Keratinocyte (primary cell): ENCODE measurements around the gene CALML3. TPM values are rescaled to one million over a fixed set of nuclear protein-coding genes. Genes with fewer than 3 reads are reported as not detected.

Experiments
- DNase-seq: peaks from one replicate; pipeline ENCODE4 v3.0.0-alpha.2; 2011; ENCODE audit warnings: low read depth, missing footprints, low spot score
- FAIRE-seq: peaks from 2 replicates; lab custom pipeline; 2011; peaks lifted over from hg19 to GRCh38; lab: Jason Lieb, UNC
- H2AFZ ChIP-seq: 2 replicates; pipeline ENCODE4 v1.6.0; 2012; ENCODE audit warnings: low read length, control low read depth, inconsistent platforms; ENCODE audit not compliant: control insufficient read depth
- H3K27ac ChIP-seq: 2 replicates; pipeline ENCODE4 v1.5.1; 2011; ENCODE audit warnings: low read length; ENCODE audit not compliant: control insufficient read depth, insufficient read depth
- H3K27me3 ChIP-seq: 3 replicates; pipeline ENCODE4 v1.6.0; 2011; ENCODE audit warnings: low read length; ENCODE audit not compliant: control insufficient read depth, insufficient read depth; ENCODE audit errors: extremely low read depth
- H3K36me3 ChIP-seq, 2 experiments: 2 replicates in 1 of 2; 3 replicates in 1 of 2; pipeline ENCODE4 v1.5.1; 2011; ENCODE audit warnings: low read length in 2 of 2, mild to moderate bottlenecking in 1 of 2; ENCODE audit not compliant: control insufficient read depth in 2 of 2, insufficient read depth in 2 of 2; ENCODE audit errors: extremely low read depth in 1 of 2
- H3K4me1 ChIP-seq: 3 replicates; pipeline ENCODE4 v1.5.1; 2011; ENCODE audit warnings: low read length; ENCODE audit not compliant: control insufficient read depth, insufficient read depth; ENCODE audit errors: extremely low read depth
- H3K4me2 ChIP-seq: 3 replicates; pipeline ENCODE4 v1.6.0; 2011; ENCODE audit warnings: low read depth, low read length; ENCODE audit not compliant: control insufficient read depth, insufficient read depth; ENCODE audit errors: extremely low read depth
- H3K4me3 ChIP-seq, 3 experiments: fragments of 200-600 bp in 1 of 3; sonication (generic) in 1 of 3; 2 replicates in 2 of 3; 3 replicates in 1 of 3; pipeline ENCODE4 v1.5.1; 2011 to 2016; ENCODE audit warnings: low read length in 3 of 3, mild to moderate bottlenecking in 3 of 3, control low read depth in 2 of 3, inconsistent platforms in 1 of 3, low read depth in 1 of 3, mixed read lengths in 1 of 3, mixed run types in 1 of 3, moderate library complexity in 1 of 3; ENCODE audit not compliant: control insufficient read depth in 2 of 3, insufficient read depth in 2 of 3; ENCODE audit errors: extremely low read depth in 1 of 3
- H3K79me2 ChIP-seq: 2 replicates; pipeline ENCODE4 v1.6.0; 2012; ENCODE audit warnings: low read length; ENCODE audit not compliant: control insufficient read depth, insufficient read depth
- H3K9ac ChIP-seq: 3 replicates; pipeline ENCODE4 v1.6.0; 2011; ENCODE audit warnings: low read length; ENCODE audit not compliant: control insufficient read depth, insufficient read depth; ENCODE audit errors: extremely low read depth
- H3K9me1 ChIP-seq: 3 replicates; pipeline ENCODE4 v1.6.0; 2011; ENCODE audit warnings: low read length; ENCODE audit not compliant: control insufficient read depth, insufficient read depth; ENCODE audit errors: extremely low read depth
- H3K9me3 ChIP-seq: 2 replicates; pipeline ENCODE4 v1.5.1; 2012; ENCODE audit warnings: low read depth, low read length; ENCODE audit not compliant: control insufficient read depth
- H4K20me1 ChIP-seq: 3 replicates; pipeline ENCODE4 v1.6.0; 2011; ENCODE audit warnings: low read length; ENCODE audit not compliant: control insufficient read depth, insufficient read depth; ENCODE audit errors: extremely low read depth
- EZH2 ChIP-seq: IDR thresholded peaks from one replicate; pipeline ENCODE4 v1.6.1; 2012; ENCODE audit warnings: inconsistent platforms, mild to moderate bottlenecking, low read length, moderate library complexity
- dilution Hi-C: fragments of 300-500 bp; cut with MboI; formaldehyde crosslinking; loops from one replicate; pipeline ENCODE4 v1.7.0; 2020; ENCODE audit warnings: low sequenced_read_pairs; ENCODE audit not compliant: extremely low pct_ligation_motif_present
- polyA plus RNA-seq, 5 experiments: library from polyadenylated mRNA; depleted of rRNA in 3 of 5; stranded (reverse) in 3 of 5; stranded (forward) in 1 of 5; unstranded in 1 of 5; fragments of >200 nt; gene quantifications; 1 replicate in 1 of 5; 2 replicates in 3 of 5; 3 replicates in 1 of 5; pipeline versions ENCODE4 v1.2.1 to v1.2.3, GENCODE V29; 2011 to 2012; ENCODE audit warnings: missing spikeins in 2 of 5, low read depth in 1 of 5, low replicate concordance in 1 of 5
- TF ChIP-seq, protein P1 (sequence below), 3 experiments: IDR thresholded peaks in 1 of 3; conservative IDR thresholded peaks in 1 of 3; optimal IDR thresholded peaks in 1 of 3; 2 replicates in 2 of 3; 3 replicates in 1 of 3; pipeline versions ENCODE3 to v1.5.1; 2011; ENCODE audit warnings: low read length in 3 of 3, mild to moderate bottlenecking in 3 of 3, moderate library complexity in 2 of 3, control low read depth in 1 of 3, inconsistent platforms in 1 of 3; ENCODE audit not compliant: insufficient read depth in 2 of 3; ENCODE audit errors: extremely low read depth in 1 of 3

CALML3 gene
- polyA plus RNA-seq, 1 donor (not counting 4 experiments of a cell fraction or from before 2014, with no cell fraction given) = 7.6 TPM

DNA sequence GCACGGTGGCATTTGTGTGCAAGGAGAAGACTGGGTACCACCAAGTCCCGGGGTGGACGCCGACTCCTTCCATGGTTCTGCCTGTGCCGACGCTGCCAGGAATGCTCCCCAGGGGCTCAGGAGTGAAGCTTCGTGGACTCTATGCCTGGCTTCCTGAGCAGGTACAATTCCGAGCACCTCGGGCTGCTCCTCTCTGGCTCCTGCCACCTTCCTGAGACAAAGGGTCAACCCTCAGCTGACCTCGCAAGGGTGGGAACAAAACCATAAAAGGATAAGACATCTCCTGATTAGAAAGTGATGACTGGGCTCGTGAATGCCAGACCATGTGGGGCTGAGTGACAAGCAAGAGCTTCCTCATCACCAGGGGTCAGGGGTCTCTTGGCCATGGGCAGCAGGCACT is 31.8 kb downstream of the CALML3 start:
- no peaks in the 10 kb centered on the region for H3K79me2 ChIP-seq
- no peak overlapping the region for H3K9ac ChIP-seq
- H2AFZ ChIP-seq = no peak overlapping the region
- H3K27ac ChIP-seq = no peak overlapping the region
- FAIRE-seq (no peak), DNase-seq (no peak)
- dilution Hi-C loops = no loop called here
- no peaks in the 10 kb centered on the region for H3K9me1 ChIP-seq
- TF ChIP-seq, protein P1, sequence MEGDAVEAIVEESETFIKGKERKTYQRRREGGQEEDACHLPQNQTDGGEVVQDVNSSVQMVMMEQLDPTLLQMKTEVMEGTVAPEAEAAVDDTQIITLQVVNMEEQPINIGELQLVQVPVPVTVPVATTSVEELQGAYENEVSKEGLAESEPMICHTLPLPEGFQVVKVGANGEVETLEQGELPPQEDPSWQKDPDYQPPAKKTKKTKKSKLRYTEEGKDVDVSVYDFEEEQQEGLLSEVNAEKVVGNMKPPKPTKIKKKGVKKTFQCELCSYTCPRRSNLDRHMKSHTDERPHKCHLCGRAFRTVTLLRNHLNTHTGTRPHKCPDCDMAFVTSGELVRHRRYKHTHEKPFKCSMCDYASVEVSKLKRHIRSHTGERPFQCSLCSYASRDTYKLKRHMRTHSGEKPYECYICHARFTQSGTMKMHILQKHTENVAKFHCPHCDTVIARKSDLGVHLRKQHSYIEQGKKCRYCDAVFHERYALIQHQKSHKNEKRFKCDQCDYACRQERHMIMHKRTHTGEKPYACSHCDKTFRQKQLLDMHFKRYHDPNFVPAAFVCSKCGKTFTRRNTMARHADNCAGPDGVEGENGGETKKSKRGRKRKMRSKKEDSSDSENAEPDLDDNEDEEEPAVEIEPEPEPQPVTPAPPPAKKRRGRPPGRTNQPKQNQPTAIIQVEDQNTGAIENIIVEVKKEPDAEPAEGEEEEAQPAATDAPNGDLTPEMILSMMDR (optimal IDR thresholded peaks at IDR 0.05 in 1 of 3, IDR thresholded peaks at IDR 0.05 in 1 of 3, conservative IDR thresholded peaks at IDR 0.05 in 1 of 3; ENCODE audit: extremely low read depth in 1 of 3, insufficient read depth in 2 of 3, low read length in 3 of 3) = no peak
- no peak for TF ChIP-seq EZH2
- no peak overlapping the region for H3K4me2 ChIP-seq
- H4K20me1 ChIP-seq = no peaks in the 10 kb centered on the region
- peaks cover 36% of the 10 kb centered on the region for H3K4me1 ChIP-seq
- no peak overlapping the region for H3K4me3 ChIP-seq
- no peaks in the 10 kb centered on the region for H3K27me3 ChIP-seq
- no peaks in the 10 kb centered on the region for H3K36me3 ChIP-seq
- H3K9me3 ChIP-seq = no peaks in the 10 kb centered on the region

- FAIRE-seq (no peak), DNase-seq (no peak)
- no peak overlapping the region for H3K9ac ChIP-seq
- H3K79me2 ChIP-seq = no peaks in the 10 kb centered on the region
- no peaks in the 10 kb centered on the region for H3K9me3 ChIP-seq
- dilution Hi-C loops = no loop called here
- no peak for TF ChIP-seq EZH2
- TF ChIP-seq, protein P1 (optimal IDR thresholded peaks at IDR 0.05 in 1 of 3, IDR thresholded peaks at IDR 0.05 in 1 of 3, conservative IDR thresholded peaks at IDR 0.05 in 1 of 3; ENCODE audit: extremely low read depth in 1 of 3, insufficient read depth in 2 of 3, low read length in 3 of 3) = no peak
- H3K27me3 ChIP-seq = no peaks in the 10 kb centered on the region
- no peaks in the 10 kb centered on the region for H4K20me1 ChIP-seq
- no peak overlapping the region for H3K4me2 ChIP-seq
- no peak overlapping the region for H3K4me3 ChIP-seq
- H3K27ac ChIP-seq = no peak overlapping the region
- H3K4me1 ChIP-seq = peaks cover 30% of the 10 kb centered on the region
- no peaks in the 10 kb centered on the region for H3K36me3 ChIP-seq
- H2AFZ ChIP-seq = no peak overlapping the region
- no peaks in the 10 kb centered on the region for H3K9me1 ChIP-seq
Measured at GRCh38 chr10:5557040-5557721, 32.4 kb downstream of the CALML3 start.
